ENCODE data around the gene UPK3BL1.
"Not testable (repeated sequence)": the region's sequence is repeated elsewhere in the genome, so short reads cannot be mapped to it uniquely, and the experiment has no call there.

UPK3BL1 gene

DNA sequence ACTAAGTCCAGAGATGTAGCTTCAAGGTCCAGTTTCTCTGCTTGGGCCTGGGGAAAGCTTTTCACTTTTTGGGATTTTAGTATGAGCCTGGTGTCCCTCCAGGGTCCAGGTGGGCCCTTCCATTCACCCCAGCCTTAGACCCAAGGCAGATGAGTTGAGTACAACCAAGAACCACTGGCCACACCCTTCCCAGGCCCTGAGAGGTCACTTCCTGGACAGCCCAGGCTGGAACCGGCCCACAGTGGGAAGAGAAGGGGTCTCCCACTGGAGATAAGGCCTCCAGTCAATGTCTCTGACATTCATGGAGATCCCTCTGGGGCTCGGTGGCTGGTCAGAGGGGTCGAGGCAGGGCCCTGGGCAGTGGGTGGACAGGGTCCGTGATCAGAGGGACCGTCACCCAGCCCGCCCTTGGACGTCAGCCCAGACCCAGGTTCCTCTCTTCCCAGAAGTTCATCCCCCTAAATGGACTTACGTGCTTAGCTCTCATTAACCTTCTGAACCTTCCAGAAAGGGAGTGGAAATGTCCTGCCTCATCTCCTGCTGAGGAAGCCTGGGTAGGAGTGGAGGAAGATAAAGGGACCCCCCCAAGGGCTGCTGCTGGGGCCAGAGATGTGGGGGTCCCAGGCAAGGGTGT is 15.2 kb downstream of the UPK3BL1 start:
- not testable (repeated sequence) for DNase-seq

DNA sequence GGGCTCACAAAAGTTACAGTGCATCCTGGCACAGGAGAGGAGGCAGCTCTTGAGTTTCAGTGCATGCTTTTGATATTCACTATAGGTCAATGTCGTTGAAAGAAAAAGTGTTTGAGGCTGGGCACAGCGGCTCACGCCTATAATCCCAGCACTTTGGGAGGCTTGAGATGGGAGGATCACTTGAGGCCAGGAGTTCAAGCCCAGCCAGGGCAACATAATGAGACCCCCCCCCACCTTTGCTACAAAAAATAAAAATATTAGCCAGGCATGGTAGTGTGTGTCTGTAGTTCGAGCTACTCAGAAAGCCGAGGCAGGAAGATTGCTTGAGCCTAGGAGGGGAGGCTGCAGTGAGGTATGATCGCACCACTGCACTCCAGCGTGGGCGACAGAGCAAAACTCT is 24.5 kb downstream of the UPK3BL1 start:
- not testable (repeated sequence) for DNase-seq

DNA sequence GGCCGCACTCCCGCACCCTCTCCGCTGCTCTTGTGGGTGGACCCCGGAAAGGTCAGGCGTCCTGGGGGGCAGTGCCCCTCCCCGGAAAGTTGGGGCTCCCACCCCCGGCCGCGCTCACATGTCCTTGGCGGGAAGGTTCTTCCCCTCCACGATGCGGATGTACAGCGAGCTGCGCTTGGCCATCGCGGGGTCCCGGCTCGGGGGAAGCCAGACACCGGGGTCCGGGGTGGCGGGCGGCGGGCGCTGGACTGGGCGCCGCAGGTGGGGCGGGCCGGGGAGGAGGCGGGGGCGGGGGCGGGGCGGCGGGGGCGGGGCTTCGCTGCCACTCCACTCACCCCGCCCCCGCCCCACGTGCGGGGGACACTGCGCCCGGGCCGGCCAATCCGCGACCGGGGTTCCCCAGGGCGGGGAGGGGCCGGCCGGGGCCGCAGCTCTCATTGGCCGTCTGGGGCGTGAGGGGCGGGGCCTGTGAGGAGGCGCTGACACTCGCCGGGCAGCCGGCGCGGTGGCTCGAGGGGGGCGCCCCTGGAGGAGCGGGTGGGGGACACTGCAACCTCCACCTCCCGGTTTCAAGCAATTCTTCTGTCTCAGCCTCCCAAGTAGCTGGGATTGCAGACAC is 26.0 kb downstream of the UPK3BL1 start, which contains the start of gene RASA4:
TSS of gene RASA4 (minus strand) at position 250 of the 619 bp plus-strand sequence. CDS start at position 183, 67 bp downstream.
- DNase-seq = not testable (repeated sequence)

DNA sequence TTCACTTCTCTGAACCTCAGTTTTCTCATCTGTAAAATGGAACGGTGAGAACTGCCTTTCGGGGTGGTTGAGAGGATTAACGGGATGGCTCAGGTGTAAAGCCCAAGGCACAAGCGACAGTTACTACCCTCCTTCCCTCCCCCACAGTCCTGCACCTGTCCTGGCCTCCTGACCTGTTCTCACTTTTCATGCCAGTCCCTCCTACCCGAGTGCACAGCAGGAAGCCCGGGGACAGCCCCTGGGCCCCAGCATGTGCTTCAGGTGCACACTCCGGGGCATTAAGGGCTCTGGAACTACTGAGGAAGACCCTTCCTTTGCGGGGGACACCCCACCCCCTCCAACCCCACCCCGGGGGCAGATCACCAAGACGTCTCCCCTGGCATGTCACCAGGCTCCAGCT is 26.7 kb downstream of the UPK3BL1 start:
- not testable (repeated sequence) for DNase-seq

DNA sequence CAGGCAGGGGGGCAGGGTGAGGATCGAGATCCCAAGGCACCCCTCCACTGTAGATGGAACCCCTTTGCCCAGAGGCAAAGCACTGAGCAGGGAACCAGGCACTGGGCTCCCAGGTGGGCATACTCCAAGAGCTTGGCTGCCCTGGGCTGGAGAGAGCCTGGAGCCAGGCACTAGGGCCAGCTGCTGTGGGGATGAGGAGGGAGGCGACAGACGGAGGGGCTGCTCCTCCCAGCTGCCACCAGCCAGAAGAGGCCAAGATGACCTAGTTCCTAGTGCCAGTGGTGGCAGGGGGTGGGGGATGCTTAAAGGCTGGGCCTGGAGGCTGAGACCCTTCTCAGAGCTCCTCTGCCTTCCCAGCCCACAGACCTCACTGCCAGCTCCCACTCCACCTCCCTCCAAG is 27.7 kb downstream of the UPK3BL1 start:
- not testable (repeated sequence) for DNase-seq

DNA sequence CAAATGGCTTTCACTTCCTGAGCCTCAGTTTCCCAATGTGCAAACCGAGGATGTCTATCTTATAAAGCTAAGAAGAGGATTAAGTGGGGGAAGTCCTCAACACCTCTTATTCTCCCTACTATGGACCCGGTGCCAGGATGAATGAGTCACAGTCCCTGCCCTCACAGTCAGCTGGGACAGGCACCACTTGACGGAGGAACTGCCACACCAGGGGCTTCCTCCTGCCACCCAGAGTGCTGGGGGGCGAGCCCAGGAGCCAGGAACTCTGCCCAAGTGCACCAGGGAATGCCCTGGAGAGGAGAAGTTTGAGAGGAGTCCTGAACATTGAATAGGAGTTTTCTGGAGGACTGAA is 28.3 kb downstream of the UPK3BL1 start:
- DNase-seq = not testable (repeated sequence)

DNA sequence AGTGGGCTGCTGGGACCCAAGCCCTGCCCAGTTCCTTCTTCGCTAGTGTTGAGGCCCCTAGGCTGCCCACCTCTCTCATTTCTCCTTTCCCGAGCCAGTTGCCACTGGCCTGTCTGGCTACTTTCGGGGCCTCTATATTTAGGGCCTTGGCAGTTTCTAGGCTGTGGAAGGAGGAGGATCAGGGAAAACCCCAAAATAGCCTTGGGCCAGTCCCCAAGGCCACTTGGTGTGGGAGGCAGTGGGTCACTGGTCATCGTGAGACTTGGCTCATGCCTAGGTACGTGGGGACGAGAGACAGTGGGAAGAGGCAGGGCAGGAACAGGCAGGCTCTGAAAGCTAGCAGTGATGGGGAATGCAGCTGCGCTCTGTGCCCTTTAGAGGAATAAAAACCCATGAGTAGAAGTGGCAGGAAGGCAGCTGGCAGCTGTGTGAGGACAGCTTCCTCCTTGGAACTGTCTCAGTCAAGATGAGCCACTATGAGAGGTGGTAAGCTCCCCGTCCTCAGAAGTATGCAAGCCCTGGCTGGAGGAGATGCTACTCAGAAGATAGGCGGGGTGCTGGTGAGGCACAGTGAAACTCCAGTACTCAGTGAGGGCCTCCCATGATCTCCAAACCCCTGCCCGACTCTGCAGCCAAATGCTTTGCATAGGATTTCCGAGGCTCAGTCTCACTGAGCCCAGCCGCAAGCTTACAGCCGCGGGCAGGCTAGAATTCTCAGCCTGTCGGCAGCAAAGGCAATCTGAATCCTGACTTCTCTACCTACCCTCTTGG is 28.8 kb downstream of the UPK3BL1 start:
- DNase-seq = not testable (repeated sequence)

DNA sequence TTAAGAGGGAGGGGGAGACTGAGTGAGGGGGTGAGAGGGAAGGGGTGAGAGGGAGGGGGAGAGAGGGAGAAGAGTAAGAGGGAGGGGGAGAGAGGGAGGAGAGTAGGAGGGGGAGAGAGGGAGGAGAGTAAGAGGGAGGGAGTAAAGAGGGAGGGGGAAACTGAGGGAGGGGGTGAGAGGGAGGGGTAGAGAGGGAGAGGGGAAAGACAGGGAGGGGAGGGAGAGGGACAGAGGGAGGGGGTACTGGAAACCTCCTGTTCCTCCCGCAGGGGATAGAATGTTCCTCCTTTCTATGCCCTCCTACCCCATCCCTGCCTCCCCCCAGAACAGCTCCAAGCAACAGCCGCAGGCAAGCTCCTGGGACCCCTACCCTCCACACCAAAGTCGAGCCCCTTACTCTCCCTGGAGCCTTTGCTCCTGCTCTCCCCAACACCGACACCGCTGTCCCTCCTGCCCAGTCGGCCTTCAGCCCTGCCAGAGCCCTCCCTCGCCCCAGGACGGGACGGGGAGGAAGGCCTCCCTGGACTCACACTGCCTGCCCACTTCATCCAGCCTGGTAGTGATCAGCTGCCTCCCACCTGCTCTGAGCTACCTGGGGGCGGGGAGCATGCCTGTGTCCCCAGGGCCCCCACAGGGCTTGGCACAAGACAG is 30.8 kb downstream of the UPK3BL1 start:
- not testable (repeated sequence) for DNase-seq

DNA sequence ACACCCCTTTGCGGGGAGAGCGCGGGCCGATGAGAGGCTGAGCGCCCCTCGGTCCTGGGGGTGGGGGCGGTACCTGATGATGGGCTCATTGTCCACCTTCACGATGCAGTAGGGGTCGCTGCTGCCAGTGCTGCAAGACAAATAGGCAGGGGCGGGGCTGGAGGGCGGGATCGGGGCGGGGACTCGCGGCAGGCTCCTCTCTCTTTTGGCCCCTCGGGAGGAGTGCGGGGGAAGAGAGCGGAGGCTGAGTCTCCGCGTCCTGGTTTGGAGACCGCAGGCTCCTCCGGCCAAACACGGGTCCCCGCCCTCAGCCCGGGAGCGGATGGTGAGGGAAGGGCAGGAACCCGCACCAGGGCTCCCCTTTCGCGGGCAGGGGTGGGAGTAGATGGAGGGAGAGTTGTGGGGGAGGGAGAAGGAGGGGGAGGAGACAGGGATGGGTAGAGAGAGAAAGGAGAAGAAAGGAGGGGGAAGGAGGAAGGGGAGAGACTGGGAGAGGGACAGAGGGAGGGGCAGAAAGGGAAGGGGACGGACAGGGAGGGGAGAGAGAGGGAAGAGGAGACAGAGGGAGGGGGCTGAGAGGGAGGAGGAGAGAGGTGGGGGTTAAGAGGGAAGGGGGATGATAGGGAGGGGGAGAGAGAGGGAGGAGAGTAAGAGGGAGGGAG is 31.4 kb downstream of the UPK3BL1 start:
- DNase-seq = not testable (repeated sequence)

DNA sequence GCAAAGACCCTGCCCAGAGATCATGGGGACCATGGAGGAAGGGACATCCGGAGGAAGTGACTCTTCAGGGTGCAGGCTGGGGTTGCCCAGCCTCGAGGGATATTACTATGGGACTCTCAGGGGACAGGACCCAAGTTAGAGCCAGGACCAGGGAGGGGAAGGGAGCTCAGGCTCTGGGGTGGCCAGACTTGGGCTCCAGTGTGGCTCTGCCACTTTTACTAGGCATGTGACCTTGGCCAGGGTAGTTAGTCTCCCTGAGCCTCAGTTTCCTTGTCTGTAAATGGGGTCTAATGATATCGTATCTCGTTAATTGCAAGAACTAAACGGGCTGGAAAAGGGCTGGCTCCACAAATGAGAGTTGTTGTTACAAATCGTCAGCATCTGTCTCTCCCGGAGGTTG is 32.1 kb downstream of the UPK3BL1 start:
- not testable (repeated sequence) for DNase-seq

DNA sequence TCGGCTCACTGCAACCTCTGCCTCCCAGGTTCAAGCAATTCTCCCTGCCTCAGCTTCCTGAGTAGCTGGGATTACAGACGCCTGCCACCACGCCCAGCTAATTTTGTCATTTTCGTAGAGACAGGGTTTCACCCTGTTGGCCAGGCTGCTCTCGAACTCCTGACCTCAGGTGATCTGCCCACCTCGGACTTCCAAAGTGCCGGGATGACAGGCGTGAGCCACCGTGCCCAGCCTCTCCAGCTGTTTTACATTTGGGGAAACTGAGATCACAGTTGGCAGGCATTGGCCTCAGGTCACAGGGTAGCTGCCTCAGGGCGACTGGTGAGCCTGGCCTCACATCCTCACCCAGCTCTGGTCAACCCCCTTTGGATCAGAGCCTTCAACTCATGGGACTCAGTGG is 32.9 kb downstream of the UPK3BL1 start:
- DNase-seq = not testable (repeated sequence)

DNA sequence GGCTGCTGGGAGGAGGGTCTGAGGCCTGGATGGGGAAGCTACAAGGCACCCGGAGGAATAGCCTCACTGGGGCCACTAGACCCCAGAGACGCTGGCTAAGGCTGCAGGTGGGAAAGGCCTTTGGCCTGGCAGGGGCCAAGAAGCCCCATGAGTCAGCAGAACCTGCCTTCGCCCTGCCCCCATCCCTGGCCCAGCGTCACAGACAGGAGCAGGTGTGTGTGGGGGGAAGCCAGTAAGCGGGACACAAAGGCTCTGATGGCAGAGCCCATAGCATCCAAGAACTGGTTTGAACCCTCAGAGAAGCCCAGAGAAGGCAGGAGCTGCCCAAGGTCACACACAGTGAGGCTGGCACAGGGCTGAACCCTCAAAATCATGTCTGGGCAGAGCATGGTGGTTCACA is 35.7 kb downstream of the UPK3BL1 start:
- not testable (repeated sequence) for DNase-seq

DNA sequence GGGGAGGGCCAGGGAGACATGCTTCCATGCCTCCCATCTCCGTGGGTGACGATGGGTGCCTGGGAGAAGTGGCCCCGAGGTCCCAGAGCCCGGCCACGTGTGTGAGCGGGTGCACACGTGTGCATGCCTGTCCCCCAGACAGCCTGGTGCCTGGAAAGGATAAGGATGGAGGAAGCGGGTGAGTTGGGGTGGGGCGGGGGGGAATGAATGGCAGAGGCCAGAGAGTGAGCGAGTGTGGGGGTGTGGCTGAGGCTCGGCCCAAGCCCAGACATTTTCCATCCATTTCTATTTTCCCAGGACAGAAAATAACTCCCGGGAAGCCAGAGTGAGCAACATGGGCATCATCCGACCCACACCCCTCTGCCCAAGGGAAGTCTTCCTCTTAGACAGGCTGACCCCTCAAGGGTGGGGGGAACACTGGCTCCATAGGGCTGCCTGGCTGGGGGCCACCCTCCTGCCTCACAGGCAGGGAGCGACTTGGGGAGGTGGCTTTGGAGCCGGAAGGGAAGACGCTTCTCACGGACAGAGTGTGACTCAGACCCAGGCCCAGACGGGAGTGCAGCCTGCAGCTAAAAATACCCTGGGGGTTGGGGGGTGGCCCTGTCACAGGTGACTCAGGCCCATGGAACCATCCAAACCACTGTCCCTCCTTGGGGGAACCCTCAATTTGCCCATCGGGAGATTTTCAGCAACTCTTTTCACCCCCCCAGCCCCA is 38.0 kb downstream of the UPK3BL1 start:
- not testable (repeated sequence) for DNase-seq

DNA sequence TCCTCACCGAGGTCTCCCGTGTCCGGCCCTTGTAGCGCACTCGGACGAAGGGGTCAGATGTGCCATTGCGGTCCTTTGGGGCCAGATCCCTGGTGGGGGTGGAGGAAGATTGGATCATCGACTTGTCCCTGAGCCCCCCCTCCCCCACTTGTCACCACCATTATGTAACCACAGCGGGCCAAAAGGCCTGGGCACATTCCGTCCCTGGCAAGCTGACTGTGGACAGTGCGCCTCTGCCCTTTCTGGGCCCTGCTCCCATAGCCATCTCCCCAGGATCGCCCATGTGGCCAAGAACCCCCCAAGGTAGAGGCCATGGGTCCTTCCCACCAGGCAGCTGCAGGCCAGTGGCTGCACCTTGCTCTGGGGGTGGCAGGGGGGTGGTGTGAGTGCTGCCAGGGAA is 40.3 kb downstream of the UPK3BL1 start:
- DNase-seq = not testable (repeated sequence)

DNA sequence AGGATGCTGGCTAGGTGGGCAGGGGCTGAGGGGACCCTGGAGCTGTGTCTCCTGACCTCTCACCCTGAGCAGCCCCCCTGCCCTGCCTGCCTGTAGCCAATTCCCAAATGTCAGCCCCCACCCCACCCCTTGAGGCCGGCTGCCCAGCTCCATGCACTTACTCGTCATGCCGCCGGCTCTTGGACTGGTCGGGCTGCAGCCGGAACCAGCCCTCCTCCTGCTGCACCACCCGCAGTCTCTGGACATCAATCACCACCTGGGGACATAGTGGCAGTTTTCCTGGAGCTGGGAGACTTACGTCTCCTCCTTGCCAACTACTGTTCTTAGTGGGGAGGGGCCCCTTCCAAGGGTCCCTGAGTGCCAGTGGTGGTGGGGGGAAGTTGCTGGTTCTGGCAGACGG is 42.9 kb downstream of the UPK3BL1 start:
- DNase-seq = not testable (repeated sequence)

DNA sequence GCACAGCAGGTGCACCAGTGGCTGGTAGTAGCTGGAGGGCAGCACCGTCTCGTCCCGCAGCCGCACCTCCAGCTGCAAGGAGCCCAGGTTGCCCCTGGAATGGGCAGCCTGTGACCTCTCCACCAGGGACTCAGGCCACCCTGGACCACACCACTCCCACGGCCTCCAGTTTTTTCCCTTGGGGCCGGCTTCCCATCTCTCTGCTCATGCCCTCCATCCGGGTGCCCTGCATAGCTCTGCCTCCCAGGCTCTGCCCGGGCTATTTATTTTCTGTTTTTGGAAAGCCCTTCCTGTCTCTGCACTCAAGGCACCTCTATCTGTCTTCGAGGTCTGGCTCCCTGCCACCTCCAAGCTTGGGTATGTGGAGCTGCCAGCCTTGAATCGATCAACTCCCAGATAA is 46.6 kb downstream of the UPK3BL1 start:
- DNase-seq = not testable (repeated sequence)

DNA sequence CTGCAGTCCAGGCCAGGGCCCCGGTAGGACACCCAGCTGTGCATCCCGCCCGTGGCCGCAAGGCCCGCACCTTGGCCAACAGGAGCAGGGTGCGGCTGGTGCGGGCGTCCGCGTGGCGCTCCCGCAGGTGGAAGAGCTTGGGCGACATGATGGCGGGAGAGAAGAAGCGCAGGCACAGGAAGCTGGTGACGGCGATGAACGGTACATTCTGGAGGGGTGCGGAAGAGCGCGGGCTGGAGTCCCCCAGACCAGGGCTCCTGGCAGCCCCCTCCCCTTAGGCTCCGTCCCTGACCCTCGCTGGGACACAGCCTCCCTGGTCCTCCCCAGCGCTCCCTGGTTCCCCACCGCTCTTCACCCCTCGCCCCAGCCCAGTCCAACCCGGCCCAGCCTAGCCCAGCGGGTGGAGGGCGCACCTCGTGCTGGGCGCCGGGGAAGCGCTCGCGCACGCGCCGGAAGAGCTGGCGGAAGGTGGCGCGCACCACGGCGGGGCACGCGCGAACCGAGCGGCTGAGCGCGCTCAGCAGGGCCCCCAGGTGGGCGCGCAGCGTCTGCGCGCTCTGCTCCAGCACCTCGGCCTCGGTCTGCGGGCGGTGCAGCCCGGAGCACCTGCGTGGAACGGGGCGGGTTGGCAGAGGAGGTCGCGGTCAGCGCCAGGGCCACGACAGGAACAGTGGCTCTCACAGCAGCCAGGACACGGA is 48.8 kb downstream of the UPK3BL1 start:
- DNase-seq = not testable (repeated sequence)

DNA sequence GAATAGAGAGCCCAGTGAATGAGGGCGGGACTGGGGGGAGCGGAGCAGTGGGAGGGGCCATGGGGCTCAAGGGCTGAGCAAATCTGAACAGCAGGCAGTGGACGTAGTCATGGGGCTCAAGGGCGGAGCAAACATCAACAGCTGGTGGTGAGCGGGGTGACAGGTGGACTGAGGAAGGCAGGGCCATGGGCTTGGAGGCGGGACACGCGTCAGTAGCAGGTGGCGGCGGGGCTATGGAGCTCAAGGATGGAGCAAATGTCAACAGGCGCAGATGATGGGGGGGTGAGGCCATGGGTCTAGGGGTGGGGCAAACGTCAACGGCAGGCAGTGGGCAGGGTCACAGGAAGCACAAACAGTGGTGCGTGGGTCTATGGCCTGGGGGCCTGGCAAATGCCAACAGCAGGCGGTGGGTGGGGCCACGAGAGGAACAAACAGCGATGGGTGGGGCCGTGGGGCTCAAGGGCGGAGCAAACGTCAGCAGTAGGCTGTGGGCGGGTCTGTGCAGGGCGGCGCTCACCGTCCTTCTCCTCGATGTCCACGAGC is 50.0 kb downstream of the UPK3BL1 start:
- not testable (repeated sequence) for DNase-seq

DNA sequence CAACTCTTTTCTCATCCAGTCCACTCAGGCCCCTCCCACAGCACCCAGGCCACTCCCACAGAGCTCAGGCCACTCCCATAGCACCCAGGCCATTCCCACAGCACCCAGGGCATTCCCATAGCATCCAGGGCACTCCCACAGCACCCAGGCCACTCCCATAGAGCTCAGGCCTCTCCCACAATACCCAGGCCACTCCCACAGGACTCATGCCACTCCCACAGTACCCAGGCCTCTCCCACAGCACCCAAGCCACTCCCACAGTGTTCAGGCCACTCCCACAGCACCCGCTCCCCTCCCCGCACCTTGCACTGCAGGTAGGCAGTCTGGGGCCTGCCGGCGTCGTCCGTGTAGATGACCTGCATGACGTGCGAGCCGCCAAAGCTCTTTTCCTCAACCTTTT is 52.7 kb downstream of the UPK3BL1 start:
- DNase-seq = not testable (repeated sequence)
